DMS53 (cell line): ENCODE data around the gene PLEKHH2.
"Not testable (repeated sequence)": the region's sequence is repeated elsewhere in the genome, so short reads cannot be mapped to it uniquely, and the experiment has no call there.

Experiments used
- DNase-seq: peaks from one replicate; lab custom pipeline; 2025; lab: John Stamatoyannopoulos, UW

Gene PLEKHH2

GRCh38 chr2:43717322-43717721, 80.3 kb downstream of the PLEKHH2 start:
- no peak for DNase-seq

GRCh38 chr2:43718530-43719124, 81.6 kb downstream of the PLEKHH2 start:
- DNase-seq = no peak

GRCh38 chr2:43724728-43725526, 87.9 kb downstream of the PLEKHH2 start:
- no peak for DNase-seq

GRCh38 chr2:43725711-43726246, 88.7 kb downstream of the PLEKHH2 start:
- DNase-seq = no peak

- DNase-seq = not testable (repeated sequence)
Measured at GRCh38 chr2:43726961-43727633, 90.0 kb downstream of the PLEKHH2 start.

DNA sequence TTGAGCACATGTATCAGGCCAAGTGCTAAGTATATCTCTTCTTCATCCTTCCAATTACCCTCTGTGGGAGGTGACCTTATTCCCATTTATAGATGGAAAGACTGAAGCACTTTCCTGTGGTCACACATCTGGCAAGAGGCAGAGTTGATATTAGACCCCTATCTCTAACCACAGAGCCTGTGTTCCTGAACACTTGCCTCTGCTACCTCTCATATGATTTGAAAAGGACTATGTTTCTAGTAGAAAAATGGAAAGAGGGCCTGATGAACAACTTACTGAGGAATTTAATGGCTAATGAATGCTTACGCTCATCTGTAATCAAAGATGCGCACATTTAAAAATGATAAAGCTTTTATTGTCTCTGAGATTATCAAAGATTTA, 90.6 kb downstream of the PLEKHH2 start:
- no peak for DNase-seq

GRCh38 chr2:43729491-43730174, 92.6 kb downstream of the PLEKHH2 start:
- no peak for DNase-seq

DNA sequence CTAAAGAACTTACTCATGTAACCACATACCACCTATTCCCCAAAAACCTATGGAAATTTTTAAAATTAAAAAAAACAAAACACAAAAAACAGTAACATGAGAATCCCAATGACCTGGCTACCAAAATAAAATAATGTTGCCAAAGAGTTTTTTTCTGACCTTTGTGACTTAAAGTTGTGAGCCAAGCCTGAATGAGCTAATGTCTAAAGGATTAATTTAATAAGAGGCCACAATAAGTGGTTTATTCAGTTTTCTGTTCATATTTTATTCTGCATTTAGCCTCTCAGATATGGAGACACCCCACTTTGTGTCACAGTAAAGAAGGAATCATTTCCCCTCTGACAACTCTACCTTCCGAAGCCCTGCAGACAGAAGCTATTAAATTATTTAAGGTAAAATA, 94.2 kb downstream of the PLEKHH2 start:
- no peak for DNase-seq

GRCh38 chr2:43736637-43737036, 99.6 kb downstream of the PLEKHH2 start:
- DNase-seq = no peak

- DNase-seq = no peak
Measured at GRCh38 chr2:43737097-43737854, 100.2 kb downstream of the PLEKHH2 start.

DNA sequence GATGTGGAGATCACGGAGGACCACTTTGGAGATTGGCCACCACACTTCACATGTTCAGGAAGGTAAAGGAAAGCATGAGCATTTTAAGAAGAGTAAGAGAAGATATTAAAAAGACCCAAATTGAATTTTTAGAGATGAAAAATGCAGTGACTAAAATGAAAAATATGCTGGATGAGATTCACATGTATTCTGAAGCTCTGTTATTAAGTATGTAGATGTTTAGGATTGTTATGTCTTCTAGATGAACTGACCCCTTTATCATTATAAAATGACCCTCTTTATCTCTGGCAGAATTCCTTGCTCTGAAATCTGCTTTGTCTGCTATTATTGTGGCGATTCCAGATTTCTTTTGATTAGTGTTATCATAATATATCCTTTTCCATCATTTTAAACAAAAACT, 100.8 kb downstream of the PLEKHH2 start:
- no peak for DNase-seq

DNA sequence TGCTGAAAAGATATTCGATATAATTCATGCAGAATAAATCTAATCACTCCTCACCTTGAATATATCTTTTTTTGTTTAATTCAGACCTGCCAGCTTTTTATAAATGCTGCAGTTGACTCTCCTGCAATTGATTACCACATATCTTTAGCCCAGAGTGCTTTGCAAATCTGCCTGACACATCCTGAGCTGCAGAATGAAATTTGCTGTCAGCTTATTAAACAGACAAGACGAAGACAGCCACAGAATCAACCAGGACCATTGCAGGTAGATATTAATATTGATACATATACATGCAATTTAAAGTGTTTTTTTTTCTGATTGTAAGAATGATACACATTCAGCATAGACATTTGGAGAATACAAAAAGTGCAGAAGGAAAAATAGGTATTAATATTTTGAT, 101.2 kb downstream of the PLEKHH2 start:
- DNase-seq = no peak

DNA sequence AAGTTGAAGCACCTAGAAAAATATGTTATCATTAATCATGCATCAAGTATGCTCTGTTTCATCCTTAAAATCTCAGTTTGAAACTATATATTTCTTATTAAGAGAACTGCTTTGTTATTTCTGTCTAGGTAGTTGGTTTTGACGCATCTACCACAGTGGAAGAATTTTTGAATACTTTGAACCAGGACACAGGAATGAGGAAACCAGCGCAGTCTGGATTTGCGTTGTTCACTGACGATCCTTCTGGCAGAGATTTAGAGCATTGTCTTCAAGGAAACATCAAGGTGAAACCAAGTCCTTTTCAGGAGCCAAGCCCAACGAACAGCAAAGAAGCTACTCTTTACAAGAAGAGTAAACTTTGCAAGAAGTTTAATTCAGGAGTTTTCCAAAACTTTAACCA, 106.6 kb downstream of the PLEKHH2 start:
- DNase-seq = no peak

GRCh38 chr2:43745457-43745856, 108.4 kb downstream of the PLEKHH2 start:
- DNase-seq = no peak

DNA sequence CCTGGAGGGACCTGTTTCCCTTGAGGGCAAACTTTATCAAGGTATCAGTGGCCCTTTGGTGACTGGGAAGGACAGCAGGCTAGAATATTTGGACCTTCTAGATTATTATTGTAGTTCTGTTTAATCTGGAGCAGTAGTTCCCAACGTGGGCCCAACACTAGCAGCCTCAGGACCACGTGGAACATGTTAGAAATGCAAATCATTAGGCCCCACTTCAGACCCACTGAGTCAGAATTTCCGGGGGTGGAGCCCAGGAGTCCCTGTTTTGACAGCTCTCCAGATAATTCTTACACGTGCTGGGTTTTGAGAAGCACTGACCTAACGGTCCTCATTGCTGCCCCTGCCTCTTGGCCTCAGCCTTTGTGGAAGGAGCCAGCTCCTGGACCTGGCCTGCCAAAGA, 111.3 kb downstream of the PLEKHH2 start:
- no peak for DNase-seq

DNA sequence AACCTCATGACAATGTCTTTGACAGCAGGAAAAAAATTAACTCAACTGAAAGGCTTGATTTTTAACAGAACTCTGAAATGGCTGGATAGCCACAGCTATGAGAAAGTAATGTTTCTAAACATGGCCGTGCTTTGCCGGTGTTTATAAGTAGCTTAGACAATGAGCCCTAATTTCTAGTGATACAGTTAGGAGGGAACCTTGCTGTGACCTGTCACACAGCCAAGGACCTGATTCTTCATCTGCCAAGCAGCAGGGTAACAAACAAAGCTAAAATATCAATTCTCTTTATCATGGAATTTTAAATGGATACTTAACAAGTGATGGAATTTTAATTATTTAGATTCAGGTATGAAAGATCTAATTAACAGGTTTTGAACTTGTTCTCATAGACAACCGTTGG, 112.5 kb downstream of the PLEKHH2 start:
- DNase-seq = no peak

GRCh38 chr2:43751476-43751990, 114.5 kb downstream of the PLEKHH2 start:
- no peak for DNase-seq

GRCh38 chr2:43752302-43752701, 115.2 kb downstream of the PLEKHH2 start:
- no peak for DNase-seq

DNA sequence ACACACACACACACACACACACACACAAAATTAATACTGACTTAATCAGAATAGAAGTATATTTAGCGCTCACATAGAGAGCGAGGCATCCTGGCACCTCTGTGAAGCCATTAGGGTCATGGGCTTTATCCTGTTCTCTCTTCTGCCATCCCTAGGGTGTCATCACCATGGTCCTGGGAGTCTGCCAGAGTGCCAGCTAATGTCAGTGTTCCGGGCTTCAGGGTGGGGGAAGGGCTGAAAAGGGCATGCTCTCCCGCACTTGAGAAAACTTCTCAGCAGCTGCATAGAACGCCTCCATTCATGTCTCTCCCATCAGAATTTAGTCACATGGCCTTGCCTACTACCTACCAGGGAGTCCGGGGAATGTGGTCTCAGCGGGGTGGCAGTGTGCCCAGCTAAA, 117.1 kb downstream of the PLEKHH2 start:
- DNase-seq = no peak

DNA sequence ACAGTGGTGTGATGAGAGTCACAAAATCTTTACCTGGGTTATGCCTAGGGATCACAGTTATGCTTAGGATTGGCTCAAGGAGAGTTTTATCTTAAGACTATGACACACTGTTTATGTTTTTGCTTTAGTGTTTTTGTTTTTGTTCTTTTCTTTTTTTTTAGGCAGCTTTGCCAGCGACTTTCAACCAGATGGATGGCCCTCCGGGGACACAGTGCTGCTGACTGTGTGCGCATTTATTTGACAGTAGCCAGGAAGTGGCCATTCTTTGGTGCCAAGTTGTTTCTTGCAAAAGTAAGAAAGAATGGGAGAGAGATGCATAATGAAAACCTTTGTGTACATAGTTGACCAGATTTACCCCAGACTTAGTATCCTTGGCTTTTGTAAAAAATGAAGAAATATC, 121.7 kb downstream of the PLEKHH2 start:
- no peak for DNase-seq

DNA sequence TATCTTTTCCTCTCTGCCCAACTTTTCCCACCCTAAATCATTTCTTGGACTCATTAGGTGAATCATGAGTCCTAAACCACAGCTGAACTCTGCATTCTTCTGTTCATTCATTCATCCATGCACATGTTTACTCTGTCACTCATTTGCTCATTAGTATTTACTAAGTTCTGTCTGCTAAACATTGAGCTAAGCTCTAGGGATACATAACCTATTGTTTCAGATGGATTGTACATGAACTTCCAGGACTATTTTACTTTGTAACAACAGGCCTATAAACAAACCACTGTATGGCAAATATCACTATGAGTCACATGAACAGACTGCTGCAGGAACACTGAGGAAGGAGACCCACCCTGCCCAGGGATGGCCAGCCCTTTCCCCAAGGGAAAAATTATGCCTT, 122.1 kb downstream of the PLEKHH2 start:
- DNase-seq = peak; percentile 50
